GM12878 (cell line): Measurements from ENCODE around the gene FNDC4. TPM values are rescaled to one million over a fixed set of nuclear protein-coding genes. Genes with fewer than 3 reads are reported as not detected.

Experiments
- ATAC-seq: fragments of 200-7000 bp; cut with Tn5 transposase; 3 replicates; pipeline ENCODE4 v1.9.1; 2020; ENCODE audit warnings: mild to moderate bottlenecking, moderate library complexity
- BruUV-seq: library from RNA; stranded (reverse); fragments of 400-500 nt; replicated peaks from 2 replicates; lab custom pipeline; 2021; lab: Mats Ljungman, UMichigan
- CTCF ChIA-PET: fragments of 300-600 bp; sonication (Branson Sonifier 250); formaldehyde crosslinking; extraction: SDS; loops from one replicate; lab custom pipeline; 2021; ENCODE audit warnings: inconsistent platforms; lab: Yijun Ruan, JAX
- POLR2A ChIA-PET: fragments of 350-600 bp; formaldehyde crosslinking; extraction: SDS; loops from one replicate; lab custom pipeline; 2021; ENCODE audit warnings: inconsistent platforms; lab: Charles Lee
- RAD21 ChIA-PET: fragments of 300-600 bp; sonication (Branson Sonifier 250); formaldehyde crosslinking; loops from one replicate; lab custom pipeline; 2023; ENCODE audit warnings: antibody characterized with exemption; ENCODE audit not compliant: unreplicated experiment; lab: Charles Lee
- SMC1A ChIA-PET: fragments of 300-600 bp; sonication (Branson Sonifier 250); formaldehyde crosslinking; loops from one replicate; lab custom pipeline; 2023; ENCODE audit not compliant: unreplicated experiment, uncharacterized antibody; lab: Charles Lee
- DNase-seq: peaks from one replicate; pipeline ENCODE4 v3.0.0-alpha.2; 2011; ENCODE audit warnings: low read depth, low spot score
- FAIRE-seq: peaks from 3 replicates; lab custom pipeline; 2011; peaks lifted over from hg19 to GRCh38; lab: Jason Lieb, UNC
- H2AFZ ChIP-seq: 2 replicates; pipeline ENCODE4 v1.6.0; 2011; ENCODE audit warnings: low read depth, low read length, control low read depth; ENCODE audit not compliant: control insufficient read depth
- H3K27ac ChIP-seq: 2 replicates; pipeline ENCODE4 v1.5.1; 2011; ENCODE audit warnings: control low read depth; ENCODE audit not compliant: control insufficient read depth, insufficient read depth
- H3K27me3 ChIP-seq, 2 experiments: replicated peaks in 1 of 2; 2 replicates each; pipeline versions ENCODE4 v1.6.0 to v1.6.1; 2011; ENCODE audit warnings: low read length in 1 of 2; ENCODE audit not compliant: control insufficient read depth in 2 of 2, insufficient read depth in 2 of 2
- H3K36me3 ChIP-seq, 2 experiments: 2 replicates each; pipeline ENCODE4 v1.5.1; 2011; ENCODE audit warnings: low read length in 1 of 2; ENCODE audit not compliant: control insufficient read depth in 2 of 2, insufficient read depth in 2 of 2
- H3K4me1 ChIP-seq: 2 replicates; pipeline ENCODE4 v1.6.1; 2011; ENCODE audit warnings: mild to moderate bottlenecking, low read length, moderate library complexity, mixed read lengths; ENCODE audit not compliant: control insufficient read depth, insufficient read depth
- H3K4me2 ChIP-seq: 2 replicates; pipeline ENCODE4 v1.6.0; 2011; ENCODE audit warnings: control low read depth; ENCODE audit not compliant: control insufficient read depth, insufficient read depth
- H3K4me3 ChIP-seq: fragments of 200-600 bp; sonication (generic); 2 replicates; pipeline ENCODE4 v1.5.1; 2016
- H3K79me2 ChIP-seq: 2 replicates; pipeline ENCODE4 v1.6.0; 2011; ENCODE audit warnings: low read length; ENCODE audit not compliant: control insufficient read depth, insufficient read depth
- H3K9ac ChIP-seq: 2 replicates; pipeline ENCODE4 v1.8.0; 2011; ENCODE audit warnings: low read length, control low read depth, mixed read lengths; ENCODE audit not compliant: control insufficient read depth, insufficient read depth
- H3K9me3 ChIP-seq: replicated peaks from 3 replicates; pipeline ENCODE4 v1.5.1; 2011; ENCODE audit warnings: mild to moderate bottlenecking, low read length; ENCODE audit not compliant: control insufficient read depth, insufficient read depth
- H4K20me1 ChIP-seq: 2 replicates; pipeline ENCODE4 v1.6.0; 2011; ENCODE audit not compliant: control insufficient read depth, insufficient read depth
- BHLHE40 ChIP-seq, 2 experiments: fragments of 450-650 bp in 1 of 2; IDR thresholded peaks; 2 replicates each; pipeline ENCODE4 v1.6.1; 2011 to 2017; ENCODE audit warnings: low read depth in 2 of 2, borderline replicate concordance in 1 of 2, improper control_type of control experiment in 1 of 2, low read length in 1 of 2, mild to moderate bottlenecking in 1 of 2
- CHD2 ChIP-seq: IDR thresholded peaks from 2 replicates; pipeline ENCODE4 v1.6.1; 2011; ENCODE audit warnings: low read depth, low read length, improper control_type of control experiment, borderline replicate concordance
- LARP7 ChIP-seq: fragments of 450-650 bp; IDR thresholded peaks from 2 replicates; pipeline ENCODE4 v1.6.1; 2017; ENCODE audit warnings: mild to moderate bottlenecking
- MEF2B ChIP-seq: fragments of 450-650 bp; IDR thresholded peaks from 2 replicates; pipeline ENCODE4 v1.6.1; 2018; ENCODE audit warnings: mild to moderate bottlenecking, moderate library complexity; ENCODE audit not compliant: partially characterized antibody, poor library complexity, severe bottlenecking
- NFYB ChIP-seq: IDR thresholded peaks from 2 replicates; pipeline ENCODE4 v1.6.1; 2011; ENCODE audit warnings: low read depth, mild to moderate bottlenecking, low read length, improper control_type of control experiment, moderate library complexity; ENCODE audit not compliant: insufficient read depth
- POLR2AphosphoS5 ChIP-seq: IDR thresholded peaks from 2 replicates; pipeline ENCODE4 v1.6.1; 2011; ENCODE audit warnings: mild to moderate bottlenecking, low read length, inconsistent platforms
- RCOR1 ChIP-seq: conservative IDR thresholded peaks from 2 replicates; pipeline ENCODE4 v1.6.1; 2012; ENCODE audit warnings: low read depth, low read length, improper control_type of control experiment
- WGBS: methylation state at CpG from one replicate; pipeline ENCODE4 v1.1.6; 2016; ENCODE audit warnings: low lambda C conversion rate; ENCODE audit not compliant: insufficient replicate concordance, insufficient coverage; ENCODE audit errors: missing lambda C conversion rate; 5-methylcytosine and 5-hydroxymethylcytosine counted together
- in situ Hi-C: fragments of 300-500 bp; cut with MboI; formaldehyde crosslinking; loops from 9 replicates; pipeline ENCODE4 v1.14.3; 2018; ENCODE audit warnings: mixed read lengths
- intact Hi-C: fragments of 100-400 bp; cut with micrococcal nuclease; formaldehyde crosslinking; loops from one replicate; pipeline ENCODE4 v1.14.2; 2022; ENCODE audit not compliant: unreplicated experiment
- polyA plus RNA-seq, 11 experiments: library from polyadenylated mRNA; depleted of rRNA in 4 of 11; unstranded in 6 of 11; stranded (reverse) in 5 of 11; fragments of >200 nt; fragmentation: Nextera tagmentation in 4 of 11; fragmentation: Illumina TruSeq in 1 of 11; extraction: Ambion mirVana in 4 of 11; extraction: Trizol in 1 of 11; gene quantifications; 1 replicate in 1 of 11; 2 replicates in 10 of 11; pipeline versions ENCODE4 v1.2.1 to v1.2.3, GENCODE V29; 2011 to 2016; ENCODE audit warnings: inconsistent platforms in 2 of 11, missing spikeins in 2 of 11, low read depth in 1 of 11
- total RNA-seq, 4 experiments: library from RNA; depleted of rRNA in 3 of 4; stranded (reverse); fragments of >200 nt in 3 of 4; fragmentation: Illumina TruSeq in 1 of 4; extraction: Trizol in 1 of 4; gene quantifications; 2 replicates each; pipeline versions ENCODE4 v1.2.1 to v1.2.3, GENCODE V29; 2013 to 2021

Gene FNDC4
- total and polyA plus RNA-seq, 10 of the 15 experiments (the other 5 are each of a cell fraction or from before 2014, with no cell fraction given), result 0.21 TPM; not detected in 9

GRCh38 chr2:27489498-27490397, 5.3 kb downstream of the FNDC4 start, which contains the start of gene IFT172 (continued):
- TF ChIP-seq NFYB (peak; percentile 45; the same call in 1 of the 2 replicates), BHLHE40 (IDR thresholded peaks at IDR 0.05; ENCODE audit: borderline replicate concordance in 1 of 2, low read depth in 2 of 2, low read length in 1 of 2) (peak; percentile 39 to 64; a peak in 2 of 4 replicates), RCOR1 (peak; percentile 37; the same call in 1 of the 2 replicates)

DNA sequence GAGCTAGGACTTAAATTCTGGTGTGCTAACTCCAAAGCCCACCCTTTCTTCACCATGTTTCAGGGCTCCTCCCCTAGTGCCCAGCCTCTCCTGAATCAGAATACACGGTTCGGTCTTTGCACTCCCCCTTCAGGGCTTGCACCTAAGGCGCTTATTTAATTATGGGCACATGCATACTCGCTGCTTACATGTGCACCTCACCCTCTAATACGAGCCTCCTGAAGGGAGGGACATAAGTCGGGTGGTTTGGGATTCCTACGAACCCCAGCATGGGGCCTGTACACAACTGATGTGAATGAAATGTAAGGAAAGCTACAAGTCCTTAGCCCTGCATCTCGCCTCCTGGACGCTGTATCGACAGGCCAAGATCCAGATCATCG, 5.9 kb downstream of the FNDC4 start:
- H3K9ac ChIP-seq, result 0 out of 2 replicates have a peak overlapping the region, but pooled peaks have one; percentile 7
- under 1% methylated on average over 11 of the region's 11 CpGs for WGBS
- POLR2A ChIA-PET, result no interaction called here

More for the DNA sequence above, 5.9 kb downstream of the FNDC4 start:
- Histone ChIP-seq H3K36me3 (no peaks in the 10 kb centered on the region), H3K4me3 (peak overlapping the region; percentile 65), H3K4me1 (peaks cover 3% of the 10 kb centered on the region; the same call in 1 of the 2 replicates), H3K9me3 (no peaks in the 10 kb centered on the region), H3K27ac (no peak overlapping the region), H3K79me2 (no peaks in the 10 kb centered on the region)
- RAD21 ChIA-PET, result no interaction called here
- FAIRE-seq (no peak), ATAC-seq (peak; percentile 18)
- CTCF ChIA-PET, result interaction anchor here (0.6 kb wide), 2 partner anchors 156 to 1541 kb away, joined by 3 to 5 read pairs; no protein-coding TSS in a partner anchor
- SMC1A ChIA-PET, result no interaction called here
- TF ChIP-seq MEF2B, result peak; percentile 9
- TF ChIP-seq POLR2AphosphoS5, result no peak
- TF ChIP-seq CHD2, result no peak
- 0 out of 2 replicates have a peak, but pooled peaks have one; percentile 25 for TF ChIP-seq LARP7
- TF ChIP-seq, all 136 proteins: peak for 2
- in situ Hi-C loops (no loop called here), intact Hi-C loops (loop anchor here (10.0 kb wide), 1 partner anchor 176 kb away; the partner anchor contains the start of genes SLC4A1AP and SUPT7L)
- DNase-seq, result no peak
- H4K20me1 ChIP-seq, result no peaks in the 10 kb centered on the region
- H3K27me3 ChIP-seq, result peaks cover 0 to under 1% of the 10 kb centered on the region in 2 experiments; a peak in 2 of 4 replicates
- H2AFZ ChIP-seq, result peak overlapping the region; percentile 96
- BruUV-seq, result no TSS peak
- H3K4me2 ChIP-seq, result peak overlapping the region; percentile 77
